Measurements from ENCODE around the gene DLST.

Gene DLST

GRCh38 chr14:74881431-74882102 lies at the start of gene DLST:
DLST (plus strand) TSS chr14:74881916; CDS start chr14:74881954, 38 bp downstream.
- DNase-seq (ENCODE audit: low read depth), result peak; percentile 81

- no peak for DNase-seq (ENCODE audit: low read depth)
Observed at GRCh38 chr14:74832849-74833248, 48.9 kb upstream of the DLST start.

- DNase-seq (ENCODE audit: low read depth), result no peak
Observed at GRCh38 chr14:74834692-74835392, 46.9 kb upstream of the DLST start.

- DNase-seq (ENCODE audit: low read depth), result no peak
Observed at GRCh38 chr14:74835645-74836250, 46.0 kb upstream of the DLST start.

GRCh38 chr14:74836251-74836960 lies 45.3 kb upstream of the DLST start:
- no peak for DNase-seq (ENCODE audit: low read depth)

GRCh38 chr14:74838166-74838565 lies 43.5 kb upstream of the DLST start:
- DNase-seq (ENCODE audit: low read depth), result no peak

GRCh38 chr14:74840603-74841030 lies 41.1 kb upstream of the DLST start:
- DNase-seq (ENCODE audit: low read depth), result no peak

- no peak for DNase-seq (ENCODE audit: low read depth)
Observed at GRCh38 chr14:74841230-74842207, 40.2 kb upstream of the DLST start.

GRCh38 chr14:74843653-74844052 lies 38.1 kb upstream of the DLST start:
- DNase-seq (ENCODE audit: low read depth), result no peak

- DNase-seq (ENCODE audit: low read depth), result no peak
Observed at GRCh38 chr14:74846168-74846567, 35.5 kb upstream of the DLST start.

GRCh38 chr14:74846968-74847665 lies 34.6 kb upstream of the DLST start:
- DNase-seq (ENCODE audit: low read depth), result no peak

- no peak for DNase-seq (ENCODE audit: low read depth)
Observed at GRCh38 chr14:74848768-74849167, 32.9 kb upstream of the DLST start.

GRCh38 chr14:74852922-74853530 lies 28.7 kb upstream of the DLST start:
- DNase-seq (ENCODE audit: low read depth), result no peak

GRCh38 chr14:74853581-74853980 lies 28.1 kb upstream of the DLST start:
- DNase-seq (ENCODE audit: low read depth), result no peak

GRCh38 chr14:74855021-74855420 lies 26.7 kb upstream of the DLST start:
- no peak for DNase-seq (ENCODE audit: low read depth)

GRCh38 chr14:74855945-74856344 lies 25.8 kb upstream of the DLST start:
- DNase-seq (ENCODE audit: low read depth), result no peak

GRCh38 chr14:74856366-74856765 lies 25.4 kb upstream of the DLST start:
- no peak for DNase-seq (ENCODE audit: low read depth)

- DNase-seq (ENCODE audit: low read depth), result no peak
Observed at GRCh38 chr14:74858022-74858421, 23.7 kb upstream of the DLST start.

- DNase-seq (ENCODE audit: low read depth), result no peak
Observed at GRCh38 chr14:74859757-74860552, 21.8 kb upstream of the DLST start.
